ENCODE results near the gene MYL12B.

The MYL12B gene

DNA sequence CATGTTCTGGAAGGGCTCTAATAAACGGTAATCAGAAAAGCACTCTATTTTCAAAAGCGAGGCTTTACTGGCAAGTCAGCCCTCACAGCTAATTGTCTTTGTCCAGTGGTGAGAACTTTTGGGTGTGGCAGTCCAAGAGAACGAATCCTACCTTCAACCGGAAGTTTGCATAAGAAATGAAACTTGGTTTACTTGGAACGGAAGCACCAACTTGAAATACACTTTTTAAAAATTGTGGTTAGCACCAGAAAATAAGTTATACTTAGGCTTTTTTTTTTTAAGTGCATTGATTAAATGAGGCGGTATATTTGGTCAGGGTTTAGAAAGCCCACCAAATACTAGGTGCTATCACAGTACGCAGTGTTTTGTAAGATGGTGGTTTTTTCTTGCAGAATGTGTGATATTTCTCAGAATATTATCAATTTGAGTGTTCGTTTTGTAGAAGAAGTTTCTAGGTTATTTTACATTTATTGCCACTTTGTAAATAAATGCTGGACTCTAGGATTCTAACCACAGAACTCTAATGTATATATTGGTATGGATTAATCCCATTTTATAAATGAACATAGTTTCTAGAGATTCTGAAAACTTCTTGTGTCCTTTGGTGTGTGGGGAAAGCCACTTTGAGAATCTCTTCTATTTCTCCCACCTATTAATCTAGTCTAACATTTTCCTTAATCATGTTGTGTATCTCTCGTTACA, 13.1 kb upstream of the MYL12B start:
- peaks cover 15% of the 10 kb centered on the region for H3K36me3 Mint-ChIP-seq
- H3K27me3 Mint-ChIP-seq, result no peaks in the 10 kb centered on the region
- H3K9me3 Mint-ChIP-seq, result no peaks in the 10 kb centered on the region
- no peak for ATAC-seq
- H3K4me1 Mint-ChIP-seq, result peaks cover 51% of the 10 kb centered on the region
- H3K4me3 Mint-ChIP-seq, result peak overlapping the region; percentile 83
- H3K27ac Mint-ChIP-seq, result peak overlapping the region; percentile 91

DNA sequence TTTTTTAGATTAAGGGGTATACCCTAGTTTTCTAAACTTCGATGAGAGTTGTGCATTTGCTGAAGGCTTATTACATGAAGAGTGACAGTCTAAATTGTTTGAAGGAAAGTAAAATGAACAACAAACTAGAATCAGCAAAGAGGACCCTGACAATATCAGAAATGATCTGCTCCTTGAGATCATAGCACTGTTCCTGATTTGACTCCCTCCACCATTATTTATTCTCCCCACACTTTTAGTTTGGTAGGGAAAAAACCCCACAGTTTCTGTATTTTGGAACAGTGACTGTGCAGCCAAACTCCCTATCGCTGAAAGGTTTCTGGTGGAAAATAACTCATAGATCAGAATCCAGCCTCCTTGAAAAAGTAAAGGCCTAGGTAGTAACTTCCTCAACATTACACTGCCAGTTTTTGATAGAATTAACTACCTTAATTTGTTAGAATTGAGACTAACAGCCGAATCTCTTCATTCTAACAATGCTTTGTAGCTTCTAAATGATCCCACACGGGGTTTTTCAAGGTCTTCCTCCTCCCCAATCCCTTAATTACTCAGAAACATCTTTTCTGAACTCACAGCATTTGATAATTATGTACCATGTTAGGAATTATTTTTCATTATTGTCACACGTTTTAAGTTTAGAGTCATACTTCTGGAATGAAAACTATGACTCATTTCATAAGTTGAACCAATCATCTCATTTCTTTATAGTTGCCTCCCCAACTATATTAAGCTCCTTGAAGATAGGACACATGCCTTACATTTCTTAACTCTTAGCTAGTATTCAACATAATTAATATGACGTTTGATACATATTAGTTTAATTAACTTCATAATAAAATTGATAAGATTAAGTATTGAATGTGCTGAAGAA, 11.5 kb upstream of the MYL12B start:
- Mint-ChIP-seq H3K4me1 (peaks cover 57% of the 10 kb centered on the region), H3K27me3 (no peaks in the 10 kb centered on the region), H3K9me3 (no peaks in the 10 kb centered on the region), H3K36me3 (peaks cover 29% of the 10 kb centered on the region), H3K4me3 (peak overlapping the region; percentile 64), H3K27ac (peak overlapping the region; percentile 91)
- ATAC-seq, result no peak

DNA sequence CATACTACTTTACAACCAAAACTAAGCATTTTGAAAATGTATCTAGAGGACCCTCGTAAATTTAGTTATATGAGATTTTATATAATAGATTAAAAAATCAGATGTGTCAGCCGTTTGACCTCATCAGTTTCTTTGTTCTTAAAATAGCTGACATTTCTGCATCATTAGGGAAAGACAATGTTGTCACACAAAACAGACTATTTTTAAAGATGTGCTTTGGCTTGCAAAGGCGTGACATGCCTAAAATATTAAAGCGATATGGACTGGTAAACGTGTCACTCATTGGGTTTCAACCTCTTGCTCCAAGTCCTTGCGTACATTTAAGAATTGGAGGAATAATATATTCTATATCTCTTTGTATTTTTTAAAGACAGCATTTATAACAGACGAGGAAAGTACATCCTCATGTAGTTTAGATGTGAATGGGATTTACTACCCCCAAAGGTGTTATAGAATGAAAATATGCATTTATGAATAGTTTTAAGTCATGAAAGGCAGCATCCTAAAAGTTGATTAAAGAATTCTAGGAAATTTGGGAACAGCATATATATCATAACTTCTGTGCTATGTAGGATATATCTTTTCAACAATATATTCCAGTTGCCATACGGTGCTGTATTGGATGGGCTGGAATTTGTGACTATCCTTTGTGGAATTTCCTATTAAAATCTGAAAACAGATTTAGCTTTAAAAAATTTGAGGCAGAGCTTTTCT, 10.5 kb upstream of the MYL12B start:
- Mint-ChIP-seq H3K4me1 (peaks cover 58% of the 10 kb centered on the region), H3K27me3 (no peaks in the 10 kb centered on the region), H3K36me3 (peaks cover 39% of the 10 kb centered on the region), H3K4me3 (no peak overlapping the region), H3K27ac (no peak overlapping the region), H3K9me3 (no peaks in the 10 kb centered on the region)
- ATAC-seq, result no peak

DNA sequence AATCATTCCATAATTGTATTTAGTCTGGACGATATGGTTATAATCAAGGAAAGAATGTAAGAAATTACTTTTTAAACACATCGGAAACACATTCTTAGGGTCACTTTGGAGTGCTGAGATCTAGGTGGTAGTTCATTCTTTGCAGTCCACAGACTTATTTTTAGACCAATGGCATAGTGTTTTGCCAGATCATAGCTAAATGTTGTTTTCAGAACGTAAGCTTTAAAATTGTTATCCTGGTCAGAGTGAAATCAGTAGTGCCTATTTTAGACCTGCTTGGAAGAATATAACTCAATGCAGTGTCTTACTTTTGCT, 10.0 kb upstream of the MYL12B start:
- Mint-ChIP-seq H3K27me3 (no peaks in the 10 kb centered on the region), H3K27ac (no peak overlapping the region), H3K4me3 (no peak overlapping the region), H3K4me1 (peaks cover 63% of the 10 kb centered on the region), H3K36me3 (peaks cover 44% of the 10 kb centered on the region), H3K9me3 (no peaks in the 10 kb centered on the region)
- no peak for ATAC-seq

DNA sequence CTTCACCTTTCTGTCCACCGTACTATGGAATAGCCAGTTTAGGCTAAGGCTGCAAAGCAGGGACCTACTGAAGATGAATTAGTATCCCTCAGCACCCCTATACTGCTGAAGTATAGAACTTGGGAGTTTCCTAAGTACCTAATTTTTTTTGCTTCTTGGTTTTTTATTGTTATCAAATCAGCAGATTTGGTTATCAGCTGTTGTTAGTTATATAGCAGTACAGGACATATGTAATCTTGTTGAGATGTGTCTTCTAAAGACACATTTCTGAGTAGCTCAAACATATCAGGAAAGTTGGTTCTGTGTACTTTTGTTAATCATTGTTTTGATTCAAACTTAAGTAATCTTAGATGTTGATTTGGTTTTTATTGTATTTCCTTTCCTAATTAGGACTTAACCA, 9.1 kb upstream of the MYL12B start:
- no peak overlapping the region for H3K27ac Mint-ChIP-seq
- ATAC-seq, result no peak
- no peaks in the 10 kb centered on the region for H3K9me3 Mint-ChIP-seq
- H3K4me3 Mint-ChIP-seq, result no peak overlapping the region
- H3K36me3 Mint-ChIP-seq, result peaks cover 47% of the 10 kb centered on the region
- H3K4me1 Mint-ChIP-seq, result peaks cover 72% of the 10 kb centered on the region
- H3K27me3 Mint-ChIP-seq, result no peaks in the 10 kb centered on the region

DNA sequence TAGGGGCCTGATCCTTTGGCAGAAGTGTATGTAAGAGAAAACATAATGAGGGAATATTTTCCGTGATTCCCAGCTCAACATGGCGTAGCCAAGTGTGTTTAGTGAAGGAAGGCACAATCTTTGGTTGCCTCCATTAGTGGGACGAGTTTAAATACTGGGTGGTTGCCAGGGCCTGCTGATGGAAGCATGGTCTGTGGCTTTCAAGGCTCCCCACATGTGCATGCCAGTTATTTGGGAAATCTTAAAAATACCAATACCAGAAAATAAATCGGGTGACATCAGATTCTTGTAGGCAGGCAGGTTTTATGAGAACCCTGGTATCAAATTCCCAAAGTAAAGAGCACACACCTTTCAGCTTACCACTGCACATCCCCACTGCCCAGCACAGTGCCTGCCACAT, 7.2 kb upstream of the MYL12B start:
- Mint-ChIP-seq H3K27me3 (no peaks in the 10 kb centered on the region), H3K36me3 (peaks cover 48% of the 10 kb centered on the region), H3K27ac (peak overlapping the region; percentile 87), H3K9me3 (no peaks in the 10 kb centered on the region), H3K4me3 (no peak overlapping the region), H3K4me1 (peaks cover 79% of the 10 kb centered on the region)
- ATAC-seq, result no peak

DNA sequence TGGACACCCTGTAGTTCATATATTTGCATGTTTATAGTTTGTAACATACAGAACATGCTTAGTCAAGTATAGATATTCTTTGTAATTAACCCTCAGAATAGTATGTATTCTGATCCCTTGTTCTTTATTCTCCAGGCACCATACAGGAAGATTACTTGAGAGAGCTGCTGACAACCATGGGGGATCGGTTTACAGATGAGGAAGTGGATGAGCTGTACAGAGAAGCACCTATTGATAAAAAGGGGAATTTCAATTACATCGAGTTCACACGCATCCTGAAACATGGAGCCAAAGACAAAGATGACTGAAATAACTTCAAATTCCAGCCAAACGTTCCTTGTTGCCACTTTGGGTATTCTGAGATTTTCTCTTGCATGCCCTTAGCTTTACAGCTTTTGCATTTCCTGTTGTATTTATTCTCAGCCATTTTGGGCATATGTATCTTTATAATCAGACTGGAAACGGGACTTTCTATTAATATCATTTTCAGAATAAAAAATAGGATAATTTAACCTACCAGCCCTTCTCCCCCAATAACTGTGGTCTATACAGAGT, 6.2 kb upstream of the MYL12B start:
- Mint-ChIP-seq H3K27ac (peak overlapping the region; percentile 87), H3K36me3 (peaks cover 42% of the 10 kb centered on the region), H3K27me3 (no peaks in the 10 kb centered on the region), H3K4me1 (peaks cover 83% of the 10 kb centered on the region), H3K9me3 (no peaks in the 10 kb centered on the region), H3K4me3 (no peak overlapping the region)
- peak; percentile 55 for ATAC-seq

DNA sequence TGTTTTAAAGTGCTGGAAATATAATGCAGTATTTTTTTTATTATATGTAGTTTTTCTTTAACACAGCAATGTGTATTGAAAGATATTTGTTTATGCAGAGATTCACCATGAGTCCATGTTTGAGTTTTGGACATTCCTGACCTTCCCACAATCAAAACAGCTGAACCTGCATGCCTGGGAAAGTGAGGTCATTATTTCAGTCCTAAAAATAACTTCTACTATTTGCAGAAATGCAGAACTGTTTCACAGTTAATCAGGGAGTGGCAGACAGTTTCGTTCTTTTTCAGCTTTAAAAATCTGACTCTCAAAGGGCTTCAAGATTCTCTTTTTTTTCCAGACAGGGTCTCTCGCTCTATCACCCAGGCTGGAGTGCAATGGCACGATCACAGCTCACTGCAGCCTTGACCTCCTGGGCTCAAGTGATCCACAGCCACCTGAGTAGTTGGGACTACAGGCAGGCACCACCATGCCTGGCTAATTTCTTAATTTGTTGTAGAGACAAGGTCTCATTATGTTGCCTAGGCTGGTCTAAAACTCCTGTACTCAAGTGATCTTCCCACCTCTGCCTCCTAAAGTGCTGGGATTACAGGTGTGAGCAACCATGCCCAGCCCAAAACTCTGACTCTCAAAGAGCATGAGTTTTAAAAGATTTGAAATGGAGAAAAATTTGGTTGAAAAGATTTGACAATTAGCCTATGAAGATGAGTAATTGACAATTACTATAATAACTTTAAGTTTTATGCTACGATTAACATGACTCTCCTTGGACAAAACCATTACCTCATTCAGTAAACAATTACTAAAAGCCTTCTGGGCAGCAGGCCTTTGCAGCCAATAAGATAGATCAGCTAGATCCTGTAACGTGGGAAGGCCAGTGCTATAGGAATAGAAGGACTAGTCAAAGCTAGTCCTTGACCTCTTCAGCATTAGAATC, 5.0 kb upstream of the MYL12B start:
- H3K27me3 Mint-ChIP-seq, result no peaks in the 10 kb centered on the region
- ATAC-seq, result no peak
- no peaks in the 10 kb centered on the region for H3K9me3 Mint-ChIP-seq
- peaks cover 79% of the 10 kb centered on the region for H3K4me1 Mint-ChIP-seq
- peaks cover 39% of the 10 kb centered on the region for H3K36me3 Mint-ChIP-seq
- peak overlapping the region; percentile 87 for H3K27ac Mint-ChIP-seq
- H3K4me3 Mint-ChIP-seq, result peak overlapping the region; percentile 29

DNA sequence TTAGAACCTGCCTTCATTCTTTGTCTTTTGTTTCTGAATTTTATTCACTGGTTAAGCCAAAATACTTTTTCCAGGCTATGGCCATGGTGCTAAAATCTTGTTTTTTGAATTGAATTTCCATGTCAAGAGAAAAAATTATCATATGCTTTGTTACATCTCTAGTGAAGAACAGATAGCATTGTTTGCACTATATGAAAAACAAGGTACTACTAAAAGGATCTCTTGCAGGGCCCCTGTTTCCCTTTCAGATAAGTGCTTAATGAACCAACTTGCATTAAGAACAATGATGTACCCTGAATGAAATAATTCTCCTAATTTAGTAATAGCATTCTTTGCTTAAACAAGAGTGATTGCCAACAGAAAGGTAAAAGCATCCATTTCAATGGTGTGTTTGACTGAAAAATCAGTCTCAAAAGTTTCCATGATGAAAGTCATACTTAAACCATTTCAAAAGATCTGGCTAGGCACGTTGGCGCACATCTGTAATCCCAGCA, 4.3 kb upstream of the MYL12B start:
- peaks cover 79% of the 10 kb centered on the region for H3K4me1 Mint-ChIP-seq
- H3K9me3 Mint-ChIP-seq, result no peaks in the 10 kb centered on the region
- no peak for ATAC-seq
- H3K27me3 Mint-ChIP-seq, result no peaks in the 10 kb centered on the region
- H3K4me3 Mint-ChIP-seq, result no peak overlapping the region
- peaks cover 39% of the 10 kb centered on the region for H3K36me3 Mint-ChIP-seq
- H3K27ac Mint-ChIP-seq, result peak overlapping the region; percentile 87

DNA sequence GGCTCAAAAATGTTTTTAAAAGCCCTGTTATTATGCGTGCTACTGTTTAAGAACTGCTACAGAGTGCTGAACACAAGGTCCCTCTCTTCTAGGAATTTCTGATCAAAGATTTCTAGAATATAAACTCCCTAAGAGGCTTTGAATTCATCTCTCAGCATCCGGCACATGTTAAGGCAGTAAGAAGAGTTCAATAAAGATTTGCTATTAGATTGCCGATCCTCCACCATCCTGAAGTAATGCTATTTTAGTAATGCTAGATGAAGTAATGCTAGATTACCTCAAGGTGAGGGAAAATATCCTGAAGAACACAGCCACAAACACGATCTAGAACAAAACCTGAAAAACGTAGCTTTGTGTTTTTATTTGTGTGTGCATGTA, 949 bp upstream of the MYL12B start:
- no peak for ATAC-seq
- H3K9me3 Mint-ChIP-seq, result no peaks in the 10 kb centered on the region
- peak overlapping the region; percentile 97 for H3K27ac Mint-ChIP-seq
- H3K4me3 Mint-ChIP-seq, result peak overlapping the region; percentile 86
- H3K36me3 Mint-ChIP-seq, result peaks cover 20% of the 10 kb centered on the region
- no peaks in the 10 kb centered on the region for H3K27me3 Mint-ChIP-seq
- H3K4me1 Mint-ChIP-seq, result peaks cover 83% of the 10 kb centered on the region

DNA sequence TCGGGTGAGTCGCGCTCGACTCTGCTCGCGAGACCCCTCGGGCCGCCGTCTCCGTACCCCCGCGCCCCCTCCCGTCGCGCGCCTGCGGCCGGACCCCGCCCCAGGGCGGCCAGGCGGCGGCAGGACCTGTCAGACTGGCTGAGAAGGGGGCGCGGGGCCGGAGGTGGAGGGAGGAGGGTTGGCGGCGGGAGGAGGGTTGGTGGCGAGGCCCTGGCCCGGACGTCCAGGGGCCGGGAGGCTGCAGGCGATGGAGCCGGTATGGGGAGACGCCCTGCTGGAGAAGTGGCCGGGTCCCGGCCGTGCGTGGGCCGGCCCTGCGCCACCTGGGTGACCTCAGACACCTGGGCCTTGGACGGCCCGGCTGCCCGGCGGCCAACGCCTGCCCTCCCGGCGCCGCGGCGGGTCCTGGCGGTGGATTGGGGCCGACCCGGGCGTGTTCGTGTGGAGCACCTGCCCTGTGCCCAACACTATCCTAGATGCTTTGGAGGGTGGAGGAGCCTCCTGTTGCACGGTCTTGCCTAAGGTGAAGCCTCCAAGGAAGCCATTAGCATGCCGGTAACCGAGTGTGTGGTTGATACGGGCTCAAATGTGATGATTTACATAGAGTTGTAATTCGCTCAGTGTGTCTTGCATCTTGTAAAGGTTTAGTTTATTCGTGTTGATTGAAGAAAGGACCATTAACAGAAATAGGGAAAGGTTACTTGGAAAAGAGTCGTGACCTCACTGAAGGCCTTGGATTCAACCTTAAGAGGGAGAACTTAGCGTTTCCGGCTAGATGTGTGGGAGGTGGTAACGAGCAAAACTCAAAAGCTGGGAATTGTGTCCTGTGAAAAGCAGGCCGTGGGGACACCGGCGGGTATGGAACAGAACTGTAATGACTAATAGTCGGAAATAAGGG, 550 bp downstream of the MYL12B start:
- Mint-ChIP-seq H3K27me3 (no peaks in the 10 kb centered on the region), H3K27ac (peak overlapping the region; percentile 97), H3K4me1 (peaks cover 82% of the 10 kb centered on the region), H3K9me3 (no peaks in the 10 kb centered on the region), H3K4me3 (peak overlapping the region; percentile 86), H3K36me3 (peaks cover 11% of the 10 kb centered on the region)
- ATAC-seq, result peak; percentile 64

DNA sequence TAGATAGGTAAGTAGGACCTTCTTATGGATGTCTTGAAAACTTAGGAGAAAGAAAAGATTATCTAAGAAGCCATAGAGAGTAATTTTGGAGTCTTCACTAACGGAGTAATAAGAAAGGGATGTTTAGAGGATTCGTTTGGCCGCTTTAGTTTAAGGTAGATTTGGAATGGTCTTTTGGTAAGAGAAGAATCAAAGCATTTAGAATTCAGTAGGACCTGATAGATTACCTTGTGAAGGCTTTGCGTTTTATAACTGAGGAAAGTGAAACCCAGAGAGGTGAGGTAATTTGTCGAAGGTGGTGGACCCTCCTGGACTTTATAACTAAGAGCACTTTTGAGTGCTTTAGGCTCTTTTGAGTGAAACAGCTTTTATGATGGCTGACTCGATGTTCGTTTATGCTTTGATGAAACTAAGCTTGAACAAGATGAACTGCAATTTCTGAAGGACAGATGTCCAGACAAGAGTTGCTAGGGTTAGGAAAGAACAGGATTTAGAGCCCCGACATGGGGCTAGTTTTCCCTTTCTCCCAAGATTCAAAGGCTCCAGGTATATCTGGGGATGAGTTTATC, 1.3 kb downstream of the MYL12B start:
- Mint-ChIP-seq H3K27ac (peak overlapping the region; percentile 97), H3K9me3 (no peaks in the 10 kb centered on the region), H3K27me3 (no peaks in the 10 kb centered on the region), H3K4me3 (peak overlapping the region; percentile 86), H3K36me3 (peaks cover 4% of the 10 kb centered on the region), H3K4me1 (peaks cover 79% of the 10 kb centered on the region)
- ATAC-seq, result no peak

DNA sequence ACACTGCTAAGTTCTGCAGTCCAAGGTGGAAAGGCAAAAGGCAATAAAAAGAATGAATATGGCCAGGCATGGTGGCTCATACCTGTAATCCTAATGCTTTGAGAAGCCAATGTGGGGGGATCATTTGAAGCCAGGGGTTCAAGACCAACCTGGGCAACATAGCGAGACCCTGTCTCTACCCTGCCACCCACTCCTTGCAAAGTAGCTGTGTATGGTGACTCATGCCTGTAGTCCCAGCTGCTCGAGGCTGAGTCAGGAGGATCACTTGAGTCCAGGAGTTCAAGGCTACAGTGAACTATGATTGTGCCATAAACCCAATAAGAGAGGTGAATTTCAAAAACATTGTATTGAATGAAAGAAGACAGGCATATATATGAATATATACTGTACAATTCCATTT, 2.4 kb downstream of the MYL12B start:
- H3K27me3 Mint-ChIP-seq, result no peaks in the 10 kb centered on the region
- peaks cover 83% of the 10 kb centered on the region for H3K4me1 Mint-ChIP-seq
- no peak for ATAC-seq
- no peak overlapping the region for H3K27ac Mint-ChIP-seq
- H3K36me3 Mint-ChIP-seq, result no peaks in the 10 kb centered on the region
- H3K4me3 Mint-ChIP-seq, result no peak overlapping the region
- H3K9me3 Mint-ChIP-seq, result no peaks in the 10 kb centered on the region
